DOHH2 (cell line): ENCODE results near the gene GDAP2.

ENCODE experiments used
- H3F3A ChIP-seq: fragments of 200-600 bp; sonication (generic), shearing (Covaris generic); 2 replicates; pipeline ENCODE4 v1.6.0; 2016; ENCODE audit warnings: antibody characterized with exemption, mild to moderate bottlenecking; ENCODE audit not compliant: control insufficient read depth, insufficient read depth
- H3K27ac ChIP-seq: fragments of 200-600 bp; sonication (generic); 2 replicates; pipeline ENCODE4 v1.5.1; 2014; ENCODE audit warnings: low read depth, mild to moderate bottlenecking, low read length, moderate library complexity
- H3K27me3 ChIP-seq: fragments of 200-600 bp; sonication (generic); 2 replicates; pipeline ENCODE4 v1.6.1; 2014; ENCODE audit warnings: mild to moderate bottlenecking, low read length, mixed read lengths; ENCODE audit not compliant: control insufficient read depth
- H3K36me3 ChIP-seq: fragments of 200-600 bp; sonication (generic); 2 replicates; pipeline ENCODE4 v1.6.1; 2014; ENCODE audit warnings: mild to moderate bottlenecking, low read length, moderate library complexity, mixed read lengths; ENCODE audit not compliant: control insufficient read depth
- H3K4me1 ChIP-seq: fragments of 200-600 bp; sonication (generic); 2 replicates; pipeline ENCODE4 v1.6.1; 2014; ENCODE audit warnings: mild to moderate bottlenecking, low read length, mixed read lengths; ENCODE audit not compliant: control insufficient read depth
- H3K4me2 ChIP-seq: fragments of 200-600 bp; sonication (generic); 2 replicates; pipeline ENCODE4 v1.6.0; 2014; ENCODE audit warnings: mild to moderate bottlenecking, low read length, moderate library complexity
- H3K4me3 ChIP-seq: fragments of 200-600 bp; sonication (generic); 2 replicates; pipeline ENCODE4 v1.5.1; 2014; ENCODE audit warnings: mild to moderate bottlenecking, low read length, mixed read lengths
- H3K79me2 ChIP-seq: fragments of 200-600 bp; sonication (generic); 2 replicates; pipeline ENCODE4 v1.6.1; 2014; ENCODE audit warnings: mild to moderate bottlenecking, low read length, mixed read lengths; ENCODE audit not compliant: control insufficient read depth
- H3K9me2 ChIP-seq: fragments of 200-600 bp; sonication (generic); replicated peaks from 2 replicates; pipeline ENCODE4 v1.6.1; 2014; ENCODE audit warnings: mild to moderate bottlenecking, low read length, mixed read lengths; ENCODE audit not compliant: control insufficient read depth
- H3K9me3 ChIP-seq: fragments of 200-600 bp; sonication (generic); 2 replicates; pipeline ENCODE4 v1.6.1; 2014; ENCODE audit warnings: antibody characterized with exemption, low read length, mixed read lengths; ENCODE audit not compliant: control insufficient read depth, insufficient read depth
- H4K20me1 ChIP-seq: fragments of 200-600 bp; sonication (generic); 2 replicates; pipeline ENCODE4 v1.6.0; 2014; ENCODE audit warnings: low read depth, mild to moderate bottlenecking, antibody characterized with exemption, low read length, moderate library complexity; ENCODE audit not compliant: control insufficient read depth, insufficient read depth
- CTCF ChIP-seq: fragments of 200-600 bp; sonication (generic); IDR thresholded peaks from one replicate; pipeline ENCODE4 v1.5.1; 2014; ENCODE audit warnings: antibody characterized with exemption, mild to moderate bottlenecking, low read depth, low read length; ENCODE audit not compliant: poor library complexity, severe bottlenecking
- EZH2phosphoT487 ChIP-seq: fragments of 200-600 bp; sonication (generic); IDR thresholded peaks from 2 replicates; pipeline ENCODE4 v1.6.1; 2017; ENCODE audit warnings: borderline replicate concordance, mild to moderate bottlenecking, antibody characterized with exemption, low read length, moderate library complexity, mixed read lengths

The GDAP2 gene

GRCh38 chr1:117857418-117857817, 72.0 kb downstream of the GDAP2 start:
- no peaks in the 10 kb centered on the region for H3K79me2 ChIP-seq
- TF ChIP-seq CTCF (no peak), EZH2phosphoT487 (no peak)
- no peaks in the 10 kb centered on the region for H3K36me3 ChIP-seq
- H3K9me3 ChIP-seq = no peaks in the 10 kb centered on the region
- H4K20me1 ChIP-seq = no peaks in the 10 kb centered on the region
- no peaks in the 10 kb centered on the region; the same call in 1 of the 2 replicates for H3K27me3 ChIP-seq
- H3K9me2 ChIP-seq = no peaks in the 10 kb centered on the region
- H3K27ac ChIP-seq = no peak overlapping the region
- no peaks in the 10 kb centered on the region for H3K4me1 ChIP-seq
- H3F3A ChIP-seq = no peaks in the 10 kb centered on the region
- H3K4me2 ChIP-seq = no peak overlapping the region
- H3K4me3 ChIP-seq = no peak overlapping the region

- Histone ChIP-seq H4K20me1 (no peaks in the 10 kb centered on the region), H3K4me2 (no peak overlapping the region), H3K4me3 (no peak overlapping the region), H3K4me1 (no peaks in the 10 kb centered on the region), H3K9me2 (no peaks in the 10 kb centered on the region), H3K27ac (no peak overlapping the region), H3K9me3 (no peaks in the 10 kb centered on the region), H3K27me3 (no peaks in the 10 kb centered on the region; the same call in 1 of the 2 replicates), H3K79me2 (no peaks in the 10 kb centered on the region), H3K36me3 (no peaks in the 10 kb centered on the region), H3F3A (no peaks in the 10 kb centered on the region)
- no peak for TF ChIP-seq EZH2phosphoT487
- TF ChIP-seq CTCF = no peak
These were observed 76.4 kb downstream of the GDAP2 start for GRCh38 chr1:117852853-117853553.

- no peaks in the 10 kb centered on the region for H3K9me3 ChIP-seq
- TF ChIP-seq CTCF = no peak
- TF ChIP-seq EZH2phosphoT487 = no peak
These were observed 77.7 kb downstream of the GDAP2 start for GRCh38 chr1:117851687-117852086.

More at GRCh38 chr1:117851687-117852086, 77.7 kb downstream of the GDAP2 start:
- Histone ChIP-seq H3K4me1 (no peaks in the 10 kb centered on the region), H3K36me3 (no peaks in the 10 kb centered on the region), H3K4me2 (no peak overlapping the region), H3K79me2 (no peaks in the 10 kb centered on the region), H3K9me2 (no peaks in the 10 kb centered on the region), H3K4me3 (no peak overlapping the region), H3K27me3 (no peaks in the 10 kb centered on the region; the same call in 1 of the 2 replicates), H3F3A (no peaks in the 10 kb centered on the region), H3K27ac (no peak overlapping the region), H4K20me1 (no peaks in the 10 kb centered on the region)
